HG02885 (cell line): ENCODE measurements around the gene CFAP119.
"Not testable (repeated sequence)": the region's sequence is repeated elsewhere in the genome, so short reads cannot be mapped to it uniquely, and the experiment has no call there.

Experiments used
- ATAC-seq: cut with Tn5 transposase; IDR thresholded peaks from one replicate; pipeline ENCODE4 v1.9.1; 2021; ENCODE audit warnings: mild to moderate bottlenecking; ENCODE audit not compliant: unreplicated experiment, poor library complexity

The CFAP119 gene

GRCh38 chr16:30761928-30762902, at the start of gene CFAP119, which contains the start of gene RNF40:
Gene CFAP119, minus strand, starts transcription at chr16:30762062. Its CDS starts 314 bp downstream, at chr16:30761748.
Gene RNF40, plus strand, starts transcription at chr16:30762322. Its CDS starts 224 bp downstream, at chr16:30762546.
- ATAC-seq = peak; percentile 88

- ATAC-seq = not testable (repeated sequence)
Measured at GRCh38 chr16:30809675-30810074, 47.8 kb upstream of the CFAP119 start.

- not testable (repeated sequence) for ATAC-seq
Measured at GRCh38 chr16:30808890-30809426, 47.1 kb upstream of the CFAP119 start.

- no peak for ATAC-seq
Measured at GRCh38 chr16:30808146-30808545, 46.3 kb upstream of the CFAP119 start.

GRCh38 chr16:30805370-30806169, 43.7 kb upstream of the CFAP119 start:
- no peak for ATAC-seq

- no peak for ATAC-seq
Measured at GRCh38 chr16:30805056-30805369, 43.2 kb upstream of the CFAP119 start.

GRCh38 chr16:30802936-30803335, 41.1 kb upstream of the CFAP119 start:
- ATAC-seq = no peak

- ATAC-seq = no peak
Measured at GRCh38 chr16:30797670-30798309, 35.9 kb upstream of the CFAP119 start.

- ATAC-seq = no peak
Measured at GRCh38 chr16:30794634-30795033, 32.8 kb upstream of the CFAP119 start.

GRCh38 chr16:30793508-30794069, 31.7 kb upstream of the CFAP119 start:
- no peak for ATAC-seq

GRCh38 chr16:30787613-30788378, 25.9 kb upstream of the CFAP119 start:
- no peak for ATAC-seq

GRCh38 chr16:30786936-30787612, 25.2 kb upstream of the CFAP119 start, which contains the start of gene ZNF629:
Gene ZNF629, minus strand, starts transcription at chr16:30787205. Its CDS starts 2,723 bp downstream, at chr16:30784482.
- ATAC-seq = no peak

GRCh38 chr16:30786115-30786935, 24.5 kb upstream of the CFAP119 start:
- no peak for ATAC-seq

- ATAC-seq = no peak
Measured at GRCh38 chr16:30785126-30786106, 23.6 kb upstream of the CFAP119 start.

- no peak for ATAC-seq
Measured at GRCh38 chr16:30784215-30784614, 22.4 kb upstream of the CFAP119 start.

- no peak for ATAC-seq
Measured at GRCh38 chr16:30783280-30784109, 21.6 kb upstream of the CFAP119 start.
